ENCODE data around the gene ATP6V0B. TPM values are rescaled to one million over a fixed set of nuclear protein-coding genes. Genes with fewer than 3 reads are reported as not detected.

Gene ATP6V0B
- polyA plus RNA-seq, 2 of the 4 experiments (the other 2 are of a cell fraction), result 97.0 to 101 TPM

DNA sequence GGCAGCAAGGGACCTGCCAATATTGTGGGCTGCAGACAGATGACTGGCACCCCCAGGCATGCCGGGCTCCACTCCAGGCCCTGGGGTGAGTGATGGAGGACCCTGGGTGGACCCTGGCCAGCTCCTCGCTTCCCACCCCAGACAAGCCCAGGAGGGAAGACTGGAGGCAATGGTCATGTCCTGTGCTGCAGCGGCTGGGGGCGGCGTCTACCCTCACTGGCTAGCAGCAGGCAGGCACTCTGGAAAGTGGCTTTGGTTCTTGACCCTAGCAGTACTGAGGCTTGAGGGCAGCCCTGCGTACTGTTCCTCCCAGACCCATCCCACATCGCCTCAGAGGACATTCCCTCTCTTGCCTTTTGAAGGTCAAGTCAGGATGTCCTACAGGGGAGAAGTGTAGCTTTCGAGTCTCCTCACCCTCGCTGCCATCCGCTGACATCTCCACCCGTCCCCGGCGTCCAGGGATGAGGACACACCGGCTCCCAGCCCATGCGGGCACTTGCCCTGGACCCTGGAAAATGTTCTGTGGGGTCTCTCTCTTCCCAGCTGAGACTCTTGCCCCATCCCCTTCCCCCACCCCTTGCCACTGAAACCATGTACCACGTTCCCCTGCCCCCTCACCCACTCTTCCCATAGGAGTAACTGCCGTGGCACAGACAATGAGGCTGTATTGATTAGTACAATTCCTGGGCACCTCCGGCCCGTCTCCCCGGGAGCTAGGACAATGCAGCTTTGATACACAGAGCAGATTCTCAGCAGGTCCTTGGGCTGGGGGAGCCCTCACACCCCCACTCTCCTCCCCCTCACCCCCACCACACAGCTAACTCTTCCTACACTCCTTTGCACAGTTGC, 41.5 kb downstream of the ATP6V0B start:
- FAIRE-seq, result no peak
- CTCF ChIA-PET, result interaction anchor here (0.6 to 25.3 kb wide), 3 partner anchors 12 to 20 kb away, joined by 5 to 412 read pairs (median 49); no protein-coding TSS in a partner anchor
- TF ChIP-seq NR3C1 (IDR thresholded peaks at IDR 0.05), result no peak
- TF ChIP-seq ZC3H11A (IDR thresholded peaks at IDR 0.05), result no peak
- no peak for TF ChIP-seq MAFK (IDR thresholded peaks at IDR 0.05; ENCODE audit: partially characterized antibody)
- Histone ChIP-seq H3K4me1 (no peaks in the 10 kb centered on the region), H3K27ac (no peak overlapping the region), H3K4me3 (no peak overlapping the region), H3K9me3 (no peaks in the 10 kb centered on the region), H3K4me2 (no peak overlapping the region)
- POLR2A ChIA-PET, result no interaction called here
- WGBS (ENCODE audit: missing lambda C conversion rate), result 93% methylated on average over 19 of the region's 20 CpGs
- ATAC-seq, result no peak
- DNase-seq (ENCODE audit: low read depth in 1 of 2, low spot score in 1 of 2), result no peak

DNA sequence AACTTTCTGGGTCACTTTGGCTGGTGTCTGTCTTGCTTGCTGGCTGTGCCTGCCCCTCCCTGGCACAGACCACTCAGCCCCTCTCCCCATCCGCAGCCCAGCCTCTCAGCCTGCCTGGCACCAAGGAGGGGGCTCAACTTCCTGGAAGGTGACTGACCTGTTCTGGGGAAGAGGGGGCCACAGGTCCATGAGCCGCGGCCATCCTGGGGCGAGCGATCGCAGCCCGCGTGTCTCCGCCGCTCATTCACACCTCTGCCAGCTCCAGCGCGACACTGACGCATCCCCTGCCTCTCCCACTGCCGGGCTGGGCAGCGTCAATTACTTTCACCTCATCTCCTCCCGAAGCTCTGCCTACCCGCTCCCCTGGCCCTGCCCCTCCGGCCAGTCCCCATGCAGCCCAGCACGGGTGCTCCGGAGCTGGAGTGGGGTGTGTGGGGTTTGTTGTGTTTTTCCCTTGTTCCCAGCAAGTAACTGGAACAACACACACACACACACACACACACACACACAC, 42.2 kb downstream of the ATP6V0B start:
- no peaks in the 10 kb centered on the region for H3K4me1 ChIP-seq
- FAIRE-seq (no peak), ATAC-seq (no peak), DNase-seq (ENCODE audit: low read depth in 1 of 2, low spot score in 1 of 2) (no peak)
- WGBS (ENCODE audit: missing lambda C conversion rate), result 82% methylated on average over 4 of the region's 20 CpGs
- ChIA-PET POLR2A (no interaction called here), CTCF (interaction anchor here (0.6 to 25.3 kb wide), 3 partner anchors 11 to 19 kb away, joined by 5 to 412 read pairs (median 49); no protein-coding TSS in a partner anchor)
- no peaks in the 10 kb centered on the region for H3K9me3 ChIP-seq
- no peak for TF ChIP-seq FOXS1 (CRISPR knock-in tag; IDR thresholded peaks at IDR 0.05)
- no peak for TF ChIP-seq KDM5A (IDR thresholded peaks at IDR 0.05)
- TF ChIP-seq HOXB13 (CRISPR knock-in tag; IDR thresholded peaks at IDR 0.05; ENCODE audit: low read depth), result no peak
- no peak for TF ChIP-seq CBX8 (IDR thresholded peaks at IDR 0.05)
- TF ChIP-seq RNF2 (IDR thresholded peaks at IDR 0.05; ENCODE audit: borderline replicate concordance, low read depth), result no peak
- no peak for TF ChIP-seq ESRRA (IDR thresholded peaks at IDR 0.05; ENCODE audit: borderline replicate concordance, low read length)
- H3K27ac ChIP-seq, result no peak overlapping the region
- no peak overlapping the region for H3K4me3 ChIP-seq
- H3K4me2 ChIP-seq, result no peak overlapping the region

DNA sequence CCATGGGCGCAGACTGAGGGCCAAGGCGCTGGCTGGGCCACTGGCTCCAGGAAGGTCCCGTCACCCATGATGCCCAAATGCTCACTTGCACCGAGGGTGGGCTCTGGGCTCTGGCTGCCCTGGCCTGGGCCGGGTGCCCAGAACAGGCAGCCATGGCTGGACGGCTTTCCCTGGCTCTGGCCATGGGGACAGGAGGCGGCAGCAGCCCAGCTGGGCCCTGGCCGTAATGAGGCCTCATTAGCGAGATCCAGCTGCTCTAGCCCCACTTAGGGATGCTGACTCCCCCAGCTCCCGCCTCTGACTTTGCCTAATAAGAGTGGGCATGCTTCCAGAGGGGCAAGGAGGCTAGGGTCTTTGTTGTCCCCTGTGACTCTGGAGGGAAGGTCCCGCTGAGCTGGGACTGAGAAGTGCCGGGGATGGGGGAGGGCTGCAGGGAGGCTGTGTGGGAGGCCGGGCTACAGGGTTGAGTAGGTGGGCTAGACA, 44.7 kb downstream of the ATP6V0B start:
- FAIRE-seq (no peak), ATAC-seq (no peak), DNase-seq (ENCODE audit: low read depth in 1 of 2, low spot score in 1 of 2) (no peak)
- Histone ChIP-seq H3K9me3 (no peaks in the 10 kb centered on the region), H3K4me2 (no peak overlapping the region), H3K27ac (no peak overlapping the region), H3K4me3 (no peak overlapping the region), H3K4me1 (peaks cover 5% of the 10 kb centered on the region)
- TF ChIP-seq, protein P1, sequence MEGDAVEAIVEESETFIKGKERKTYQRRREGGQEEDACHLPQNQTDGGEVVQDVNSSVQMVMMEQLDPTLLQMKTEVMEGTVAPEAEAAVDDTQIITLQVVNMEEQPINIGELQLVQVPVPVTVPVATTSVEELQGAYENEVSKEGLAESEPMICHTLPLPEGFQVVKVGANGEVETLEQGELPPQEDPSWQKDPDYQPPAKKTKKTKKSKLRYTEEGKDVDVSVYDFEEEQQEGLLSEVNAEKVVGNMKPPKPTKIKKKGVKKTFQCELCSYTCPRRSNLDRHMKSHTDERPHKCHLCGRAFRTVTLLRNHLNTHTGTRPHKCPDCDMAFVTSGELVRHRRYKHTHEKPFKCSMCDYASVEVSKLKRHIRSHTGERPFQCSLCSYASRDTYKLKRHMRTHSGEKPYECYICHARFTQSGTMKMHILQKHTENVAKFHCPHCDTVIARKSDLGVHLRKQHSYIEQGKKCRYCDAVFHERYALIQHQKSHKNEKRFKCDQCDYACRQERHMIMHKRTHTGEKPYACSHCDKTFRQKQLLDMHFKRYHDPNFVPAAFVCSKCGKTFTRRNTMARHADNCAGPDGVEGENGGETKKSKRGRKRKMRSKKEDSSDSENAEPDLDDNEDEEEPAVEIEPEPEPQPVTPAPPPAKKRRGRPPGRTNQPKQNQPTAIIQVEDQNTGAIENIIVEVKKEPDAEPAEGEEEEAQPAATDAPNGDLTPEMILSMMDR (IDR thresholded peaks at IDR 0.05), result no peak
- no peak for TF ChIP-seq HDAC2 (IDR thresholded peaks at IDR 0.05)
- POLR2A ChIA-PET, result no interaction called here
- 96% methylated on average over 4 of the region's 13 CpGs for WGBS (ENCODE audit: missing lambda C conversion rate)
- CTCF ChIA-PET, result interaction anchor here (2.2 to 25.3 kb wide), 3 partner anchors 16 to 28 kb away, joined by 10 to 412 read pairs (median 49); no protein-coding TSS in a partner anchor

DNA sequence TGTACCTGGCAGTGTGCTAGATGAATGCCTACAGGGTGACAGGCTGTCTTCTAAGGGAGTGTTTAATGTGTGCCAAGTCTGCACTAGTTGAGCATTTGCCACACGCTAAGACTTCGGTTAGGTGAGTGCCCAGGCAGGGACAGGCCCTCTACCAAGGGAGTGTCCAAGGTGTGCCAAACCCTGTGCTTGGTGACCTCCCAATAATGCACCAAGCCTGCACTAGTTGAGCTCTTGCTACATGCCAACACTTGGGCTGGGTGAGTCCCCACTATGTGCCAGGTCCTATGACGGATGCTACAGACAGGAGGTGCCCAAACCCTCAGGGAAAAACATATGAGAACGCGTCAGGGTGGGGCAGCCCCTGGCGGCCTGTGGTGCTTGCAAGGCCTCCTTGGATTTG, 45.7 kb downstream of the ATP6V0B start:
- Histone ChIP-seq H3K4me1 (peaks cover 15% of the 10 kb centered on the region), H3K4me3 (no peak overlapping the region), H3K4me2 (no peak overlapping the region), H3K27ac (no peak overlapping the region), H3K9me3 (no peaks in the 10 kb centered on the region)
- ATAC-seq (no peak), DNase-seq (ENCODE audit: low read depth in 1 of 2, low spot score in 1 of 2) (no peak), FAIRE-seq (no peak)
- TF ChIP-seq MAZ (IDR thresholded peaks at IDR 0.05; ENCODE audit: borderline replicate concordance, low read depth, low read length) (no peak), FOSL2 (IDR thresholded peaks at IDR 0.05) (no peak), FOSL2 (CRISPR knock-in tag; IDR thresholded peaks at IDR 0.05) (no peak), CEBPB (IDR thresholded peaks at IDR 0.05) (no peak)
- ChIA-PET CTCF (interaction anchor here (10.0 to 25.3 kb wide), 2 partner anchors 15 to 18 kb away, joined by 49 to 412 read pairs; no protein-coding TSS in a partner anchor), POLR2A (no interaction called here)
- whole genome bisulfite sequencing (ENCODE audit: missing lambda C conversion rate), result 79% methylated on average over 6 of the region's 6 CpGs

All from A549 (cell line).